ENCODE measurements around the gene ENOX1.

Gene ENOX1

GRCh38 chr13:43220873-43221595 lies 565.7 kb downstream of the ENOX1 start:
- no peaks in the 10 kb centered on the region for H3K9me3 ChIP-seq (ENCODE audit: control insufficient read depth, low read length)
- H3K27ac ChIP-seq (ENCODE audit: low read length, poor library complexity, severe bottlenecking) = no peak overlapping the region
- no peak overlapping the region for H3K4ac ChIP-seq (ENCODE audit: low read depth in 1 of 2, low read length in 2 of 2)
- no peak overlapping the region for H2AFZ ChIP-seq (ENCODE audit: low read depth, low read length)
- H2AK5ac ChIP-seq (ENCODE audit: low read length, severe bottlenecking) = no peak overlapping the region
- H2BK15ac ChIP-seq (ENCODE audit: low read depth, poor library complexity, severe bottlenecking) = no peak overlapping the region
- no peaks in the 10 kb centered on the region for H3K4me1 ChIP-seq (ENCODE audit: control insufficient read depth, insufficient read depth, low read depth, low read length)
- DNase-seq = no peak
- H4K91ac ChIP-seq (ENCODE audit: low read length) = no peak overlapping the region
- H3K4me2 ChIP-seq (ENCODE audit: low read length, poor library complexity, severe bottlenecking) = no peak overlapping the region
- H3K18ac ChIP-seq (ENCODE audit: low read depth in 1 of 2, low read length in 2 of 2) = no peak overlapping the region
- no peaks in the 10 kb centered on the region for H3K79me1 ChIP-seq (replicated peaks; ENCODE audit: low read length, poor library complexity, severe bottlenecking)
- no peak overlapping the region for H2BK12ac ChIP-seq (ENCODE audit: low read length in 2 of 2)
- H2BK5ac ChIP-seq (ENCODE audit: low read depth, low read length, poor library complexity, severe bottlenecking) = no peak overlapping the region
- no peaks in the 10 kb centered on the region for H3K27me3 ChIP-seq (ENCODE audit: control insufficient read depth in 1 of 2, insufficient read depth in 1 of 2, low read length in 2 of 2)
- peaks cover 0 to 12% of the 10 kb centered on the region in 2 experiments for H3K36me3 ChIP-seq (ENCODE audit: control insufficient read depth in 1 of 2, insufficient read depth in 2 of 2, low read depth in 1 of 2, low read length in 2 of 2)
- H3K23ac ChIP-seq (ENCODE audit: low read length in 2 of 2) = no peak overlapping the region
- no peak overlapping the region for H2BK120ac ChIP-seq (ENCODE audit: low read depth, low read length)
- WGBS = 93% methylated on average over 7 of the region's 8 CpGs
- no peak overlapping the region for H4K8ac ChIP-seq (ENCODE audit: low read length)
- H3K9ac ChIP-seq (ENCODE audit: low read length) = no peak overlapping the region
- no peak overlapping the region for H3K4me3 ChIP-seq (ENCODE audit: insufficient read depth in 1 of 2, low read depth in 1 of 2, low read length in 2 of 2)
- H3K14ac ChIP-seq (ENCODE audit: low read length in 2 of 2) = no peak overlapping the region

GRCh38 chr13:43214124-43214523 lies 572.6 kb downstream of the ENOX1 start:
- Histone ChIP-seq H3K14ac (ENCODE audit: low read length in 2 of 2) (no peak overlapping the region), H3K4me1 (ENCODE audit: control insufficient read depth, insufficient read depth, low read depth, low read length) (no peaks in the 10 kb centered on the region), H3K9ac (ENCODE audit: low read length) (no peak overlapping the region), H2BK15ac (ENCODE audit: low read depth, poor library complexity, severe bottlenecking) (no peak overlapping the region), H4K8ac (ENCODE audit: low read length) (no peak overlapping the region), H3K4me3 (ENCODE audit: insufficient read depth in 1 of 2, low read depth in 1 of 2, low read length in 2 of 2) (no peak overlapping the region), H2BK12ac (ENCODE audit: low read length in 2 of 2) (no peak overlapping the region), H3K79me1 (replicated peaks; ENCODE audit: low read length, poor library complexity, severe bottlenecking) (no peaks in the 10 kb centered on the region), H3K9me3 (ENCODE audit: control insufficient read depth, low read length) (no peaks in the 10 kb centered on the region), H2AK5ac (ENCODE audit: low read length, severe bottlenecking) (no peak overlapping the region), H3K27me3 (ENCODE audit: control insufficient read depth in 1 of 2, insufficient read depth in 1 of 2, low read length in 2 of 2) (no peaks in the 10 kb centered on the region), H3K4me2 (ENCODE audit: low read length, poor library complexity, severe bottlenecking) (no peak overlapping the region), H3K4ac (ENCODE audit: low read depth in 1 of 2, low read length in 2 of 2) (no peak overlapping the region), H2BK120ac (ENCODE audit: low read depth, low read length) (no peak overlapping the region), H3K18ac (ENCODE audit: low read depth in 1 of 2, low read length in 2 of 2) (no peak overlapping the region), H3K27ac (ENCODE audit: low read length, poor library complexity, severe bottlenecking) (no peak overlapping the region), H4K91ac (ENCODE audit: low read length) (no peak overlapping the region), H2AFZ (ENCODE audit: low read depth, low read length) (no peak overlapping the region), H2BK5ac (ENCODE audit: low read depth, low read length, poor library complexity, severe bottlenecking) (no peak overlapping the region), H3K23ac (ENCODE audit: low read length in 2 of 2) (no peak overlapping the region), H3K36me3 (ENCODE audit: control insufficient read depth in 1 of 2, insufficient read depth in 2 of 2, low read depth in 1 of 2, low read length in 2 of 2) (no peaks in the 10 kb centered on the region)
- 97% methylated on average over 4 of the region's 4 CpGs for WGBS
- no peak for DNase-seq

GRCh38 chr13:43206838-43207237 lies 579.9 kb downstream of the ENOX1 start:
- H2AK5ac ChIP-seq (ENCODE audit: low read length, severe bottlenecking) = no peak overlapping the region
- H3K27me3 ChIP-seq (ENCODE audit: control insufficient read depth in 1 of 2, insufficient read depth in 1 of 2, low read length in 2 of 2) = no peaks in the 10 kb centered on the region
- no peak overlapping the region for H2BK120ac ChIP-seq (ENCODE audit: low read depth, low read length)
- peaks cover 13% of the 10 kb centered on the region for H3K9me3 ChIP-seq (ENCODE audit: control insufficient read depth, low read length)
- H2AFZ ChIP-seq (ENCODE audit: low read depth, low read length) = no peak overlapping the region
- H3K36me3 ChIP-seq (ENCODE audit: control insufficient read depth in 1 of 2, insufficient read depth in 2 of 2, low read depth in 1 of 2, low read length in 2 of 2) = no peaks in the 10 kb centered on the region
- H3K14ac ChIP-seq (ENCODE audit: low read length in 2 of 2) = no peak overlapping the region
- H3K4me3 ChIP-seq (ENCODE audit: insufficient read depth in 1 of 2, low read depth in 1 of 2, low read length in 2 of 2) = no peak overlapping the region
- no peak overlapping the region for H4K8ac ChIP-seq (ENCODE audit: low read length)
- no peak overlapping the region for H3K9ac ChIP-seq (ENCODE audit: low read length)
- no peak for DNase-seq
- H2BK12ac ChIP-seq (ENCODE audit: low read length in 2 of 2) = no peak overlapping the region
- no peak overlapping the region for H3K4ac ChIP-seq (ENCODE audit: low read depth in 1 of 2, low read length in 2 of 2)
- H3K4me2 ChIP-seq (ENCODE audit: low read length, poor library complexity, severe bottlenecking) = no peak overlapping the region
- no peaks in the 10 kb centered on the region for H3K4me1 ChIP-seq (ENCODE audit: control insufficient read depth, insufficient read depth, low read depth, low read length)
- no peaks in the 10 kb centered on the region for H3K79me1 ChIP-seq (replicated peaks; ENCODE audit: low read length, poor library complexity, severe bottlenecking)
- no peak overlapping the region for H4K91ac ChIP-seq (ENCODE audit: low read length)
- H3K27ac ChIP-seq (ENCODE audit: low read length, poor library complexity, severe bottlenecking) = no peak overlapping the region
- H3K18ac ChIP-seq (ENCODE audit: low read depth in 1 of 2, low read length in 2 of 2) = no peak overlapping the region
- no peak overlapping the region for H2BK5ac ChIP-seq (ENCODE audit: low read depth, low read length, poor library complexity, severe bottlenecking)
- no peak overlapping the region for H3K23ac ChIP-seq (ENCODE audit: low read length in 2 of 2)
- no peak overlapping the region for H2BK15ac ChIP-seq (ENCODE audit: low read depth, poor library complexity, severe bottlenecking)

GRCh38 chr13:43205416-43205815 lies 581.4 kb downstream of the ENOX1 start:
- Histone ChIP-seq H2BK120ac (ENCODE audit: low read depth, low read length) (no peak overlapping the region), H3K9ac (ENCODE audit: low read length) (no peak overlapping the region), H2AFZ (ENCODE audit: low read depth, low read length) (no peak overlapping the region), H3K23ac (ENCODE audit: low read length in 2 of 2) (no peak overlapping the region), H2BK5ac (ENCODE audit: low read depth, low read length, poor library complexity, severe bottlenecking) (no peak overlapping the region), H3K4me3 (ENCODE audit: insufficient read depth in 1 of 2, low read depth in 1 of 2, low read length in 2 of 2) (no peak overlapping the region), H2AK5ac (ENCODE audit: low read length, severe bottlenecking) (no peak overlapping the region), H3K79me1 (replicated peaks; ENCODE audit: low read length, poor library complexity, severe bottlenecking) (no peaks in the 10 kb centered on the region), H3K18ac (ENCODE audit: low read depth in 1 of 2, low read length in 2 of 2) (no peak overlapping the region), H3K27ac (ENCODE audit: low read length, poor library complexity, severe bottlenecking) (no peak overlapping the region), H3K14ac (ENCODE audit: low read length in 2 of 2) (no peak overlapping the region), H3K4me1 (ENCODE audit: control insufficient read depth, insufficient read depth, low read depth, low read length) (no peaks in the 10 kb centered on the region), H4K8ac (ENCODE audit: low read length) (no peak overlapping the region), H3K27me3 (ENCODE audit: control insufficient read depth in 1 of 2, insufficient read depth in 1 of 2, low read length in 2 of 2) (no peaks in the 10 kb centered on the region), H3K36me3 (ENCODE audit: control insufficient read depth in 1 of 2, insufficient read depth in 2 of 2, low read depth in 1 of 2, low read length in 2 of 2) (no peaks in the 10 kb centered on the region), H2BK15ac (ENCODE audit: low read depth, poor library complexity, severe bottlenecking) (no peak overlapping the region), H3K9me3 (ENCODE audit: control insufficient read depth, low read length) (peaks cover 15% of the 10 kb centered on the region), H3K4me2 (ENCODE audit: low read length, poor library complexity, severe bottlenecking) (no peak overlapping the region), H4K91ac (ENCODE audit: low read length) (no peak overlapping the region), H2BK12ac (ENCODE audit: low read length in 2 of 2) (no peak overlapping the region), H3K4ac (ENCODE audit: low read depth in 1 of 2, low read length in 2 of 2) (no peak overlapping the region)
- no peak for DNase-seq
- WGBS = 97% methylated on average over 3 of the region's 4 CpGs

Data from mesenchymal stem cell (in vitro differentiated cells and primary cell).